GM18520 (cell line): Measurements from ENCODE around the gene VPS13D.
A peak's percentile ranks its signal among the peaks of the same experiment; 100 is the strongest.
"Not testable (repeated sequence)": the region's sequence is repeated elsewhere in the genome, so short reads cannot be mapped to it uniquely, and the experiment has no call there.

ENCODE experiments used
- ATAC-seq: cut with Tn5 transposase; IDR thresholded peaks from one replicate; pipeline ENCODE4 v1.9.1; 2021; ENCODE audit not compliant: unreplicated experiment

VPS13D gene

GRCh38 chr1:12196641-12197482, 33.0 kb upstream of the VPS13D start:
- no peak for ATAC-seq

- ATAC-seq: no peak
Measured at GRCh38 chr1:12197483-12197880, 32.3 kb upstream of the VPS13D start.

GRCh38 chr1:12200208-12200607, 29.6 kb upstream of the VPS13D start:
- no peak for ATAC-seq

- ATAC-seq: peak; percentile 30
Measured at GRCh38 chr1:12201352-12202189, 28.3 kb upstream of the VPS13D start.

GRCh38 chr1:12202190-12202497, 27.7 kb upstream of the VPS13D start:
- ATAC-seq: no peak

- ATAC-seq: no peak
Measured at GRCh38 chr1:12202577-12202976, 27.3 kb upstream of the VPS13D start.

GRCh38 chr1:12203216-12204007, 26.4 kb upstream of the VPS13D start:
- ATAC-seq: no peak

- no peak for ATAC-seq
Measured at GRCh38 chr1:12204140-12204539, 25.7 kb upstream of the VPS13D start.

GRCh38 chr1:12204754-12205658, 24.8 kb upstream of the VPS13D start:
- no peak for ATAC-seq

- no peak for ATAC-seq
Measured at GRCh38 chr1:12206238-12206637, 23.6 kb upstream of the VPS13D start.

GRCh38 chr1:12206792-12207424, 22.9 kb upstream of the VPS13D start:
- no peak for ATAC-seq

GRCh38 chr1:12208271-12208670, 21.6 kb upstream of the VPS13D start:
- no peak for ATAC-seq

GRCh38 chr1:12208764-12209494, 20.9 kb upstream of the VPS13D start:
- no peak for ATAC-seq

GRCh38 chr1:12209495-12209832, 20.4 kb upstream of the VPS13D start:
- no peak for ATAC-seq

- ATAC-seq: no peak
Measured at GRCh38 chr1:12215118-12215961, 14.5 kb upstream of the VPS13D start.

- ATAC-seq: no peak
Measured at GRCh38 chr1:12219800-12220199, 10.0 kb upstream of the VPS13D start.

GRCh38 chr1:12220890-12221289, 8.9 kb upstream of the VPS13D start:
- no peak for ATAC-seq

GRCh38 chr1:12222700-12223099, 7.1 kb upstream of the VPS13D start:
- not testable (repeated sequence) for ATAC-seq
